ENCODE results near the gene MTCL3.

- no peak for TF ChIP-seq CTCF (IDR thresholded peaks at IDR 0.05; ENCODE audit: poor library complexity)
- no peak for TF ChIP-seq EZH2phosphoT487 (IDR thresholded peaks at IDR 0.05; ENCODE audit: low read depth, severe bottlenecking, unreplicated experiment)
- no peak for TF ChIP-seq EZH2 (IDR thresholded peaks at IDR 0.05; ENCODE audit: borderline replicate concordance)
Measured at GRCh38 chr6:127566119-127566518, 47.0 kb upstream of the MTCL3 start.

Measured in hepatocyte (in vitro differentiated cells).